ENCODE measurements around the gene RAB9A.
"Not testable (repeated sequence)": the region's sequence is repeated elsewhere in the genome, so short reads cannot be mapped to it uniquely, and the experiment has no call there.

RAB9A gene

DNA sequence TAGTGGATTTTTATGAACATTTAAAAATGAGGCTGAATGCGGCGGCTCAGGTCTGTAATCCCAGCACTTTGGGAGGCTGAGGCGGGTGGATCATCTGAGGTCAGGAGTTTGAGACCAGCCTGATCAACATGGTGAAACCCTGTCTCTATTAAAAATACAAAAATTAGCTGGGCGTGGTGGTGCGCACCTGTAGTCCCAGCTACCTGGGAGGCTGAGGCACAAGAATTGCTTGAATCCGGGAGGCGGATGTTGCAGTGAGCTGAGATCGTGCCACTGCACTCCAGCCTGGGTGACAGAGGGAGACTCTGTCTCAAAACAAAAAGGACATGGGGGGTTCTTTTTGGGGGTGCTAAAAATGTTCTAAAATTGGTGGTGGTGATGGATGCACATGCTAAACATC, 19.2 kb upstream of the RAB9A start:
- H3K4me1 ChIP-seq (ENCODE audit: control insufficient read depth, insufficient read depth, low read length); H3K27ac ChIP-seq (ENCODE audit: low read depth, low read length); H3K9ac ChIP-seq (ENCODE audit: low read length): not testable (repeated sequence)

DNA sequence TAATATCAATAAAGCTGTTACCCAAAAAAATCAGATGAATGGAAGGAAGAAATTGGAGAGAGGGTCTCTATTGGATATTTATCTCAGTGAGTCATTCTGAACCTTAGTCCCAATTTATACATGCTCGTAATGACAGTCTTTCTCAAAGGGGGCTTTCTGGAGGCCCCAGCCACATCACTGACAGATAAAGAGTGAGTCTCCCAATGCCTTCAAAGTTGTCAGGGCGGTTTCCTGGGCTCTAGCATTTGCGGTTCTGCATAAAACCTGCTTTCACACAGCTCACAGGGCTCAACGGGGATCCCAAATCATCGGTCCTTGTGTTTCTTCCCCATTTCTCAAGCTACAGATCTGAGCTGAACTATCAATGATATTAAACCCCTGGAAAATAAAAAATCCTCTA, 18.7 kb upstream of the RAB9A start:
- Histone ChIP-seq H3K27me3 (ENCODE audit: control insufficient read depth, insufficient read depth, low read length) (no peaks in the 10 kb centered on the region; the same call in 1 of the 2 replicates), H3K9ac (ENCODE audit: low read length) (no peak overlapping the region), H3K4me1 (ENCODE audit: control insufficient read depth, insufficient read depth, low read length) (no peaks in the 10 kb centered on the region), H3K9me3 (ENCODE audit: control insufficient read depth, insufficient read depth, low read depth, low read length) (no peaks in the 10 kb centered on the region), H3K4me3 (ENCODE audit: low read depth, low read length) (no peak overlapping the region), H3K27ac (ENCODE audit: low read depth, low read length) (no peak overlapping the region), H3K36me3 (ENCODE audit: control insufficient read depth, insufficient read depth, low read length) (no peaks in the 10 kb centered on the region)

More for the DNA sequence above, 19.2 kb upstream of the RAB9A start:
- not testable (repeated sequence) for H3K36me3 ChIP-seq (ENCODE audit: control insufficient read depth, insufficient read depth, low read length); H3K27me3 ChIP-seq (ENCODE audit: control insufficient read depth, insufficient read depth, low read length); H3K4me3 ChIP-seq (ENCODE audit: low read depth, low read length); H3K9me3 ChIP-seq (ENCODE audit: control insufficient read depth, insufficient read depth, low read depth, low read length)

DNA sequence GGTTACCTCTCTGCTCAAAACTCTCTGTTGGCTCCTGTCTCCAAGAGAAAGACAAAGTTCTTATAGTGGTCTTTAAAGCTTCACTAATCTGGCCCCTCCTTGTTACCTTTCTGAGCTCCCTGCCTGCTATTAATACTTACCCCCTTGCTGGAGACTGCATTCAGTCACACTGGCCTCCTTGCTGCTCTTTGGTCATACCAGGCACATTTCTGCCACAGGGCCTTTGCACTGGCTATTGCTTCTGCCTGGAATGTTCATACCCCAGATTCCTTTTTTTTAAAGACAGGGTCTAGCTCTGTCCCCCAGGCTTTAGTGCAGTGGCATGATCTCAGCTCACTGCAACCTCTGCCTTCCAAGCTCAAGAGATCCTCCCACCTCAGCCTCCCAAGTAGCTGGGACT, 15.9 kb upstream of the RAB9A start:
- Histone ChIP-seq H3K4me3 (ENCODE audit: low read depth, low read length) (no peak overlapping the region), H3K36me3 (ENCODE audit: control insufficient read depth, insufficient read depth, low read length) (no peaks in the 10 kb centered on the region), H3K27ac (ENCODE audit: low read depth, low read length) (no peak overlapping the region), H3K4me1 (ENCODE audit: control insufficient read depth, insufficient read depth, low read length) (no peaks in the 10 kb centered on the region), H3K27me3 (ENCODE audit: control insufficient read depth, insufficient read depth, low read length) (no peaks in the 10 kb centered on the region; the same call in 1 of the 2 replicates), H3K9me3 (ENCODE audit: control insufficient read depth, insufficient read depth, low read depth, low read length) (no peaks in the 10 kb centered on the region), H3K9ac (ENCODE audit: low read length) (no peak overlapping the region)

- H3K27ac ChIP-seq (ENCODE audit: low read depth, low read length): no peak overlapping the region
- no peaks in the 10 kb centered on the region for H3K36me3 ChIP-seq (ENCODE audit: control insufficient read depth, insufficient read depth, low read length)
Observed at GRCh38 chrX:13676885-13677284, 12.0 kb upstream of the RAB9A start.

GRCh38 chrX:13679700-13680099, 9.2 kb upstream of the RAB9A start:
- H3K9me3 ChIP-seq (ENCODE audit: control insufficient read depth, insufficient read depth, low read depth, low read length); H3K36me3 ChIP-seq (ENCODE audit: control insufficient read depth, insufficient read depth, low read length); H3K4me3 ChIP-seq (ENCODE audit: low read depth, low read length); H3K27ac ChIP-seq (ENCODE audit: low read depth, low read length); H3K27me3 ChIP-seq (ENCODE audit: control insufficient read depth, insufficient read depth, low read length); H3K4me1 ChIP-seq (ENCODE audit: control insufficient read depth, insufficient read depth, low read length); H3K9ac ChIP-seq (ENCODE audit: low read length): not testable (repeated sequence)

More at GRCh38 chrX:13676885-13677284, 12.0 kb upstream of the RAB9A start:
- Histone ChIP-seq H3K9ac (ENCODE audit: low read length) (no peak overlapping the region), H3K27me3 (ENCODE audit: control insufficient read depth, insufficient read depth, low read length) (no peaks in the 10 kb centered on the region), H3K4me3 (ENCODE audit: low read depth, low read length) (no peak overlapping the region), H3K4me1 (ENCODE audit: control insufficient read depth, insufficient read depth, low read length) (no peaks in the 10 kb centered on the region), H3K9me3 (ENCODE audit: control insufficient read depth, insufficient read depth, low read depth, low read length) (no peaks in the 10 kb centered on the region)

DNA sequence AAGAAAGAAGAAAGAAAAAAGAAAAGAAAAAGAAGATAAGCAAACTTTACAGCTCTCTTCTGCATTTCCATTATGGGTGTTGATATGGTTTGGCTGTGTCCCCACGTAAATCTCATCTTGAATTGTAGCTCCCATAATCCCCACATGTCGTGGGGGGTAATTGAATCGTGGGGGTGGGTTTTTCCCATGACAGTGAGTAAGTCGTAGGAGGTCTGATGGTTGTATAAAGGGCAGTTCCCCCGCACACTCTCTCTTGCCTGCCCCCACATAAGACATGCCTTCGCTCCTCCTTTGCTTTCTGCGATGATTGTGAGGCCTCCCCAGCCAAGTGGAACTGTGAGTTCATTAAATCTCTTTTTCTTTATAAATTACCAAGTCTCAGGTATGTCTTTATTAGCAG, 7.3 kb upstream of the RAB9A start:
- Histone ChIP-seq H3K9me3 (ENCODE audit: control insufficient read depth, insufficient read depth, low read depth, low read length) (no peaks in the 10 kb centered on the region), H3K4me3 (ENCODE audit: low read depth, low read length) (no peak overlapping the region), H3K27ac (ENCODE audit: low read depth, low read length) (no peak overlapping the region), H3K9ac (ENCODE audit: low read length) (no peak overlapping the region), H3K4me1 (ENCODE audit: control insufficient read depth, insufficient read depth, low read length) (no peaks in the 10 kb centered on the region), H3K27me3 (ENCODE audit: control insufficient read depth, insufficient read depth, low read length) (no peaks in the 10 kb centered on the region; the same call in 1 of the 2 replicates), H3K36me3 (ENCODE audit: control insufficient read depth, insufficient read depth, low read length) (no peaks in the 10 kb centered on the region)

GRCh38 chrX:13684361-13684760, 4.6 kb upstream of the RAB9A start:
- no peaks in the 10 kb centered on the region for H3K4me1 ChIP-seq (ENCODE audit: control insufficient read depth, insufficient read depth, low read length)
- H3K27me3 ChIP-seq (ENCODE audit: control insufficient read depth, insufficient read depth, low read length): peaks cover 19% of the 10 kb centered on the region
- no peak overlapping the region for H3K27ac ChIP-seq (ENCODE audit: low read depth, low read length)
- H3K9ac ChIP-seq (ENCODE audit: low read length): no peak overlapping the region
- no peaks in the 10 kb centered on the region for H3K9me3 ChIP-seq (ENCODE audit: control insufficient read depth, insufficient read depth, low read depth, low read length)
- no peak overlapping the region for H3K4me3 ChIP-seq (ENCODE audit: low read depth, low read length)
- H3K36me3 ChIP-seq (ENCODE audit: control insufficient read depth, insufficient read depth, low read length): no peaks in the 10 kb centered on the region

- no peak overlapping the region for H3K4me3 ChIP-seq (ENCODE audit: low read depth, low read length)
- no peaks in the 10 kb centered on the region for H3K36me3 ChIP-seq (ENCODE audit: control insufficient read depth, insufficient read depth, low read length)
- no peak overlapping the region for H3K27ac ChIP-seq (ENCODE audit: low read depth, low read length)
- H3K9me3 ChIP-seq (ENCODE audit: control insufficient read depth, insufficient read depth, low read depth, low read length): no peaks in the 10 kb centered on the region
- peaks cover 19% of the 10 kb centered on the region for H3K27me3 ChIP-seq (ENCODE audit: control insufficient read depth, insufficient read depth, low read length)
- peaks cover 1% of the 10 kb centered on the region; the same call in 1 of the 2 replicates for H3K4me1 ChIP-seq (ENCODE audit: control insufficient read depth, insufficient read depth, low read length)
- H3K9ac ChIP-seq (ENCODE audit: low read length): no peak overlapping the region
Observed at GRCh38 chrX:13685126-13685763, 3.7 kb upstream of the RAB9A start.

DNA sequence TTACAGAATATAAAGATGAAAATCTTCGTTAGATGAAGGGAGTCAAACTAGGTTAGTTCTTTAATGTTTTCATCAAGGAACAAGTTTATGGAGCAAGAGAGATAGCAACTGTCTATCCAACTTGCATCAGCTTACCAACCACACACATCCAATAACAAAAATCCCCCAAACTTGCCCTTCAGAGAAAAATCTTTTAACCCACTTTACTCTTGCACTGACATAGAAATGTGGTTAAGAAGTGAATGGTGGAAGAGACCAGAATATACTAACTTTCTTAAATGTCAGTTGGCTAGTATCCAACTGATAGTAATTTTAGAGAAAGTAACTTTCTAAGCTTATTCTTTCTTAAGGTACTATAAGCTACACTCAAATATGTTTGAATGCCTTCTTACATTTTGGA, 1.7 kb upstream of the RAB9A start:
- H3K4me1 ChIP-seq (ENCODE audit: control insufficient read depth, insufficient read depth, low read length): peaks cover 12% of the 10 kb centered on the region
- no peak overlapping the region for H3K9ac ChIP-seq (ENCODE audit: low read length)
- no peaks in the 10 kb centered on the region for H3K9me3 ChIP-seq (ENCODE audit: control insufficient read depth, insufficient read depth, low read depth, low read length)
- H3K27me3 ChIP-seq (ENCODE audit: control insufficient read depth, insufficient read depth, low read length): peaks cover 19% of the 10 kb centered on the region
- H3K4me3 ChIP-seq (ENCODE audit: low read depth, low read length): no peak overlapping the region
- H3K27ac ChIP-seq (ENCODE audit: low read depth, low read length): no peak overlapping the region
- no peaks in the 10 kb centered on the region for H3K36me3 ChIP-seq (ENCODE audit: control insufficient read depth, insufficient read depth, low read length)

DNA sequence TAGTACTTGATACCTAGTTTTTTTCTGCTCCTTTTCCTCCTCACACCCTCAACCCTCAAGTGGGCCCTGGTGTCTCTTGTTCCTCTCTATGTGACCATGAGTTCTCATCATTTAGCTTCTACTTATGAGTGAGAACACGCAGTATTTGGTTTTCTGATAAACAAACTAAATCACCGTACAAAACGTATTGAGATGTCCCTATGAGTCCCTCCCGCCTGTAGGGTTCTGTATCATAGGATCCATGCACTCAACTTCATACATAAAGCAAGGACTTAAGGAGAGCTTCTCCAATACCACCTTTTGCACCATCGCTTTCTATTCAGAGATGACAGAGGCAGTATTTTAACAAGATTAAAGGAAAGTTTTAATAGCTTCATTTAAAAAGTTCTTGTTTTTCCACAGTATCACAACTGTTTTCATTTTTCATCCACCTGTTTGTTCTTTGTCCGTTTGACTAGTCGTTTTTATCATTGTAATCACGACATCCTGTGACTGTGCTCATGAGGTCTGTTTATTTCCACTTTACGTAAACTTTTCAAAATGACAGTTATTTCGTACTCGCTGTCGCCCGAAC, 457 bp upstream of the RAB9A start:
- Histone ChIP-seq H3K27me3 (ENCODE audit: control insufficient read depth, insufficient read depth, low read length) (peaks cover 19% of the 10 kb centered on the region), H3K9ac (ENCODE audit: low read length) (peak overlapping the region; percentile 57), H3K36me3 (ENCODE audit: control insufficient read depth, insufficient read depth, low read length) (no peaks in the 10 kb centered on the region), H3K9me3 (ENCODE audit: control insufficient read depth, insufficient read depth, low read depth, low read length) (no peaks in the 10 kb centered on the region), H3K4me1 (ENCODE audit: control insufficient read depth, insufficient read depth, low read length) (peaks cover 24% of the 10 kb centered on the region), H3K27ac (ENCODE audit: low read depth, low read length) (no peak overlapping the region), H3K4me3 (ENCODE audit: low read depth, low read length) (peak overlapping the region; percentile 94)

- H3K4me1 ChIP-seq (ENCODE audit: control insufficient read depth, insufficient read depth, low read length): peaks cover 37% of the 10 kb centered on the region
- H3K4me3 ChIP-seq (ENCODE audit: low read depth, low read length): peak overlapping the region; percentile 94
- no peaks in the 10 kb centered on the region for H3K36me3 ChIP-seq (ENCODE audit: control insufficient read depth, insufficient read depth, low read length)
- peaks cover 19% of the 10 kb centered on the region for H3K27me3 ChIP-seq (ENCODE audit: control insufficient read depth, insufficient read depth, low read length)
- no peaks in the 10 kb centered on the region for H3K9me3 ChIP-seq (ENCODE audit: control insufficient read depth, insufficient read depth, low read depth, low read length)
- peak overlapping the region; percentile 90; the same call in 1 of the 2 replicates for H3K27ac ChIP-seq (ENCODE audit: low read depth, low read length)
- H3K9ac ChIP-seq (ENCODE audit: low read length): peak overlapping the region; percentile 87
Observed at GRCh38 chrX:13689741-13690211, 848 bp downstream of the RAB9A start.

Data from HUES6 (cell line).